Skin epidermis (tissue), 12 donors: ENCODE results near the gene PACS1.
A peak's percentile ranks its signal among the peaks of the same experiment; 100 is the strongest.
"Not testable (repeated sequence)": the region's sequence is repeated elsewhere in the genome, so short reads cannot be mapped to it uniquely, and the experiment has no call there.

Source experiments
- H3K27ac ChIP-seq, 21 experiments: fragments of 200-600 bp; sonication (generic) in 11 of 21; one replicate each; pipeline ENCODE4 v1.5.0; 2020; ENCODE audit warnings: mild to moderate bottlenecking in 3 of 21, inconsistent platforms in 2 of 21, moderate library complexity in 2 of 21
- H3K4me3 ChIP-seq, 7 experiments: fragments of 200-600 bp; sonication (generic) in 2 of 7; one replicate each; pipeline ENCODE4 v1.5.0; 2020; ENCODE audit warnings: inconsistent platforms in 2 of 7, mild to moderate bottlenecking in 2 of 7, moderate library complexity in 1 of 7

PACS1 gene

GRCh38 chr11:66100272-66101065 lies 30.4 kb downstream of the PACS1 start:
- H3K4me3 ChIP-seq: no peak overlapping the region
- H3K27ac ChIP-seq: peak overlapping the region in 11 of 21 experiments; percentile 3 to 72 (median 50)

GRCh38 chr11:66101066-66101464 lies 31.0 kb downstream of the PACS1 start:
- no peak overlapping the region for H3K4me3 ChIP-seq
- H3K27ac ChIP-seq: peak overlapping the region in 8 of 21 experiments; percentile 3 to 72 (median 51)

GRCh38 chr11:66104057-66104638 lies 34.1 kb downstream of the PACS1 start:
- Histone ChIP-seq H3K27ac (peak overlapping the region in 1 of 21 experiments; percentile 31), H3K4me3 (no peak overlapping the region)

GRCh38 chr11:66106786-66107599 lies 36.9 kb downstream of the PACS1 start:
- no peak overlapping the region for H3K27ac ChIP-seq
- H3K4me3 ChIP-seq: no peak overlapping the region

GRCh38 chr11:66107600-66108510 lies 37.8 kb downstream of the PACS1 start:
- Histone ChIP-seq H3K4me3 (no peak overlapping the region), H3K27ac (peak overlapping the region in 1 of 21 experiments; percentile 14)

- no peak overlapping the region for H3K27ac ChIP-seq
- no peak overlapping the region for H3K4me3 ChIP-seq
Measured at GRCh38 chr11:66109294-66109693, 39.2 kb downstream of the PACS1 start.

- Histone ChIP-seq H3K4me3 (no peak overlapping the region), H3K27ac (no peak overlapping the region)
Measured at GRCh38 chr11:66111158-66111557, 41.1 kb downstream of the PACS1 start.

- no peak overlapping the region for H3K4me3 ChIP-seq
- H3K27ac ChIP-seq: peak overlapping the region in 11 of 21 experiments; percentile 4 to 65 (median 44)
Measured at GRCh38 chr11:66112041-66112491, 42.0 kb downstream of the PACS1 start.

- H3K27ac ChIP-seq: peak overlapping the region in 15 of 21 experiments; percentile 1 to 68 (median 44)
Measured at GRCh38 chr11:66112601-66113499, 42.8 kb downstream of the PACS1 start.

GRCh38 chr11:66114957-66115356 lies 44.9 kb downstream of the PACS1 start:
- H3K4me3 ChIP-seq: not testable (repeated sequence)
- H3K27ac ChIP-seq: peak overlapping the region in 7 of 21 experiments; percentile 2 to 71 (median 50)

More at GRCh38 chr11:66112601-66113499, 42.8 kb downstream of the PACS1 start:
- no peak overlapping the region for H3K4me3 ChIP-seq

GRCh38 chr11:66115638-66116301 lies 45.7 kb downstream of the PACS1 start:
- H3K27ac ChIP-seq: peak overlapping the region in 9 of 21 experiments; percentile 15 to 71 (median 40)
- no peak overlapping the region for H3K4me3 ChIP-seq

- Histone ChIP-seq H3K27ac (peak overlapping the region in 7 of 21 experiments; percentile 13 to 71 (median 34)), H3K4me3 (no peak overlapping the region)
Measured at GRCh38 chr11:66116576-66117361, 46.7 kb downstream of the PACS1 start.

GRCh38 chr11:66118847-66119246 lies 48.8 kb downstream of the PACS1 start:
- Histone ChIP-seq H3K4me3 (no peak overlapping the region), H3K27ac (peak overlapping the region in 9 of 21 experiments; percentile 8 to 74 (median 37))

- H3K27ac ChIP-seq: peak overlapping the region in 11 of 21 experiments; percentile 5 to 74 (median 37)
- no peak overlapping the region for H3K4me3 ChIP-seq
Measured at GRCh38 chr11:66119348-66120133, 49.5 kb downstream of the PACS1 start.

GRCh38 chr11:66121466-66121865 lies 51.4 kb downstream of the PACS1 start:
- Histone ChIP-seq H3K4me3 (no peak overlapping the region), H3K27ac (peak overlapping the region in 1 of 21 experiments; percentile 18)

GRCh38 chr11:66123902-66124301 lies 53.8 kb downstream of the PACS1 start:
- no peak overlapping the region for H3K4me3 ChIP-seq
- no peak overlapping the region for H3K27ac ChIP-seq
